Activated gamma-delta T cell (primary cell): ENCODE data around the gene NRP1.

Experiments
- DNase-seq: peaks from one replicate; lab custom pipeline; 2025; lab: John Stamatoyannopoulos, UW

Gene NRP1

DNA sequence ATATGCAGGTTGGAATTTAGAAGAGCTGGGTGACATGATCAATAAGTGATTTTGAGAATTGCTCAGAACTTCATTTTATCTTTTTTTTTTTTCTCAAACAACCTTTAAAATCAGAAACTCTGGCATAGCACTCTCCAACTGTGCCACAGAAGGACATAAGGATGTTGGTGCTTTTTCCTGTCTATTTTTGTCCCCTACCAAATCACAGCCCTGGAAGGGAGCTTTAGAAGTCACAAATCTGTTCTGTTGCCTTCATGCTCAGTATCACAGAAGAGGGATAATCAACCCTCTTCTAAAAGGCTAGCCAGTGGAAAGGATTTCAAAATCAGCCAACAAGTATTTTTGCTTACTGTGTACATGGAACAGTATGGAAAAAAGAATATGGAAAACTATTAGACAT is 14.8 kb upstream of the NRP1 start:
- DNase-seq, result no peak

DNA sequence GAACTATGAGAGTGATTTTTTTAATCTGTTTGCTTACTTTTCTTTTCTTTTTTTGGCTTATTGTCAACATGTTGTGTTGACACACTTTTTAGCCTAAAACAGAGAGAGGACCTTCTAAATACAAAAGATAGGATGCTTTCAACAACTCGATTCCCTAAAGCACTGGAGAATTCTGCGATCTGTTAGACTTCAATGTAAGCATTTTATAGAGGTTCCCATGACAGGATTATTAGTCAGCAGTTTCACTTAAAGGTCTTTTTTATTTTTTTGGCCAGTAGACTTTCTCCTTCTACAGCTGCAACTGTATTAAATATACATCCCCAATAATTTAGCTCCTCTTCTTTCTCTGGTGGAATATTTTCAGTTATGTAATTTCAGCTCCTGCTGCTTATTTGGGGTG is 12.7 kb upstream of the NRP1 start:
- no peak for DNase-seq

GRCh38 chr10:33345236-33345635 is 10.8 kb upstream of the NRP1 start:
- no peak for DNase-seq

GRCh38 chr10:33344676-33345075 is 10.2 kb upstream of the NRP1 start:
- DNase-seq, result no peak

DNA sequence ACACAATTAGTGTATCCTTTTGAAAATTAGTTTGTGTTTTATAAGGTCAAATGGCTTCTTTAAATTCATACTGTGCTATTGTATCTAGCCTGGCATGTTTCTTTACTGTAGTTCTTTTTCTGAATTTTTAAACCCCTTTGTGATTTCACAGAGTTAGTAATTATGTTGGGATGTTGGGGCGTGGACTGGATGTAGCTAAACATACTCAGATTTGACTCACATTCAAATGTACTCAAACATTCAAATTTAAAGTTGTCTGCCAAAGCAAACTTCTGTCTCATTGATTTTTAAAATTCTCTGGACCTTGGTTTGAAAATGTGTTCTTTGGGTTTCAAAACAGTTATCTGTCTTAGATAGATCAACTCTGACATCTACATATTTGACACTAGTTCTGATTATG is 7.2 kb upstream of the NRP1 start:
- DNase-seq, result no peak

DNA sequence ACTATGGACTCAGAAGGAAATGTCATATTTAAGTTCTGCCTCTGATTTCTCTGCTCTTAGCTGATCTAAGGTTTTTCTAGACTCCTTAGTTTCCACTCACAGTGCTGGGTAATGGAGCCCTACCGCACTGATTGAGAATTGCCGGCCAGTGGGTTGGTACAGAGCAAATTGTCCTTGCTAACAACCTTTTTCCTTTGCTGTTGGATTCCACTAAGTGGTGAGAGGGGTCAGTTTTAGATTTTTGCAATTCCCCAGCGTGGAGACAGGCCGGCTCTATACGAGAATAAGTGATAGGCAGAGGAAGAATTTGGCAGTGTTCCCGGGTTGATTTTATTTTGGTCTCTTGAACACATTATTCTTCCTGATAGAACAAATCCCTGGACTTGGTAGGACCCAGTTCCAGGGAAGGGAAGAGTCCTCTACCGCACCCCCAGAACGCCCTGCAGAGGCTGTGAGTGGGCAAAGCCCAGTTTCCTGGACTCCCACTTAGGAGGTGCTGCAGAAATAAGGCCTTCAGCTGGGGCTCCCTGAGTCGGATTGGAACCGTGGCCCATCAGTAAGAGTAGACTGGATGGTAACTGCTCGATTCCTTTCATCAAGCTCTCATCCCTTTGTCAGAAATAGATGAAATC is 3.0 kb upstream of the NRP1 start:
- no peak for DNase-seq

- DNase-seq, result no peak
These were observed 2.3 kb upstream of the NRP1 start for GRCh38 chr10:33336582-33337325.

DNA sequence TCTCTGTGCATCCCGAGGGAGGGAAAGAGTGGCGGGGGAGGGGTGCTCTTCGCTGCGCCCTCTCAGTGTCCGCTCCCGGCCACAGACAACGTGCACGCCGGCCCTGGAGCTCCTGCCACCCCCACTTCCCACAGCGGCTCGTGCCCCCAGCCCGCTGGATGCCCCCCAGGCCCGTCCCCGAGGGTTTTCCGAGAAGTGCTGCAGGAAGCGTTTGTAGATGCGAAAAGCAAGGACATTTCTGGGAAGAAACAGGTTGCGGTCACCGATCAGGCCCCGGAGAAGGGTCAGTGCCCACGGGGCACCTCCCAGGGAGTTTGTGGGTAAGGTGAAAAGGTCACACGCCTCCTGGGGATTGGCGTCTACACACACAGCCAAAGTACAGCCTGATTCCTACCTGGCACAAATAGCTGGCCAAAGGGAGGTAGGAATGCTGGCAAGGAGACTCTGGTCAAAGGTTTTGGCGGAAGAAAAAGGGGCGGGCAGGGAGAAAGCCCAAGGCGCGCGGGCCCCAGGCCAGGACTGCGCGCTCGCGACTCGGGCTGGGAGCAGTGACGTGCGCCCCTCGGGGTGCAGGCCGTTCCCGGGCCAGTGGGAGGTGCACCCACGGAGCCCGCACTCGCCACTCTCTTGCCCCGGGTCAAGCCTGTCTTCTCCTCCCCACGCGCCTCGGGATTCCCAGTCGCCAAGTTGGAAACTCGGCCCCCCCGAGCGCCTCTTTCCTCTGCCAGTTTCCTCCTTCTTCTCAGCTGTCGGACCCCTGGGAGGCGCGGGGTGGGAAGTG is 1.5 kb upstream of the NRP1 start:
- no peak for DNase-seq

- no peak for DNase-seq
These were observed 1.0 kb upstream of the NRP1 start for GRCh38 chr10:33335551-33335800.

DNA sequence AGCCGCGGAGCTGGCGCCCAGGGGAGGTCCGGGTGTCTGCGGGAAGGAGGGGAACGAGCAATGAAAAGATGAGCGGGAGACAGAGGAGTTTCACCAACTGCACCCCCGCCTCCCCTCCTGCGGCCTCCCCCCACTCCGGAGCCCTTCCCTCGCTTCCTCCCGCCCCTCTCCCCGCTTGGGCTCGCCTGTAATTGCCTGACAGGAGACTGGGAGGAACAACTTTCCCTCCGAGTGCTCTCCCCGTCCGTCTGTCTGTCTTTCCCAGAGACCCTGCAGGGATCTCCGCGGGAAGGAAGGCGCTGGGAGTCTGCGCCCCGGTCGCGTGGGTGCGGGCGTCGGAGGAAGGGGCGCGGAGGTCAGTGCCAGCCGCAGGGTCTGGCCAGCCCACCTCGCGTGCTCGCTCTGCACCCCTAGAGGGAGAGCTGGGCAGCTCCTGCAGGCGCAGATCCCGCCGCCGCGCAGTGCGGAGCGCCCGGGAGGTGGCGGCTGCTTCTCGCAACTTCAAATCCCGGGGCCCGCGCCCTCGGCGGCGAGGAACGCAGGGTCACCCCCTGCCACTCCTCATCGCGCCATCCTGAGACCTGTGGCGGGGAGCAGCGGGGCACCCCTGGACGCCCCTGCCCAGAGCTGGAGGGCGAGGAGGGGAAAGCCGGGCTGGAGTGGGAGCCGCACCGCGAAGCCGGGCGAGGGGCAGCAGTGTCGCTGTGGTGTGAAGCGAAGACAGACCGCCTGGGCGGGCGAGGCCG is 511 bp upstream of the NRP1 start:
- DNase-seq, result no peak

DNA sequence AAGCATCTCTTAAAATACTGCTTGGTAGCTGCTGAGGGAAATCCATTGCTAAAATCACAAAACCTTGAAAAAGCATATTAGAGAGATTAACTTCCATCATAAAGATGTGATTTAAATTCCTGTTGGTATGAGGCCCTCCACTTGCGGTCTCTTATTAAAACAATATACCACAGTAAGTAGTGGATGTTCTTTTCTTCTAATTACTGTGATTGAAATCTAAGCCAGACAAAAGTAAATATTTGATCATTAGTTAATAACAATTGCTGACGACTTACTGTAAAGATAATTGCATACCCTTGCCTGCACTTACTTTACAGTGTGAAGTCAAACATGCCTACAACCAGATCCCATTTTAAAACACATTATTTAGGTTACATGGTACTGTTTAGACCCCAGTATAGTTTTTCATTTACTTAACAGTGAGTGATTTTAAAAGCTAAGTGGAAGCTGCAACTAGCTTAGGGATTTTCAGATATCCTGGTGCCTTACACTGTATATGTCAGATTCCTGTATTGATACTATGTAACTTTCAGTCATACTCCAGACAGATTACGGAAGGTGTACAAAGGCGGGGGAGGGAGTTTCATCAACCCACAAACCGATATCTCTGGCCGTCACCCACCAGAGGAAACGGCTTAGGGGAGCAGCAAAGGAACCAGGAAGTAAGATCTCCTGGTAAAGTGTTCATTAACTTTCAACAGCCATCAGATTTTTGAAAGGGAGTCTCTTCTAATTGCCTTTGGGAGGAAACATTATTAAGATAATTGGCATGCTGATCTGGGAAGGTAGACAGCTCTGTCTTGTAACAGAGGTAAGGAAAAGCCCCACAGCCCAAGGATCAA is 986 bp downstream of the NRP1 start:
- DNase-seq, result no peak

DNA sequence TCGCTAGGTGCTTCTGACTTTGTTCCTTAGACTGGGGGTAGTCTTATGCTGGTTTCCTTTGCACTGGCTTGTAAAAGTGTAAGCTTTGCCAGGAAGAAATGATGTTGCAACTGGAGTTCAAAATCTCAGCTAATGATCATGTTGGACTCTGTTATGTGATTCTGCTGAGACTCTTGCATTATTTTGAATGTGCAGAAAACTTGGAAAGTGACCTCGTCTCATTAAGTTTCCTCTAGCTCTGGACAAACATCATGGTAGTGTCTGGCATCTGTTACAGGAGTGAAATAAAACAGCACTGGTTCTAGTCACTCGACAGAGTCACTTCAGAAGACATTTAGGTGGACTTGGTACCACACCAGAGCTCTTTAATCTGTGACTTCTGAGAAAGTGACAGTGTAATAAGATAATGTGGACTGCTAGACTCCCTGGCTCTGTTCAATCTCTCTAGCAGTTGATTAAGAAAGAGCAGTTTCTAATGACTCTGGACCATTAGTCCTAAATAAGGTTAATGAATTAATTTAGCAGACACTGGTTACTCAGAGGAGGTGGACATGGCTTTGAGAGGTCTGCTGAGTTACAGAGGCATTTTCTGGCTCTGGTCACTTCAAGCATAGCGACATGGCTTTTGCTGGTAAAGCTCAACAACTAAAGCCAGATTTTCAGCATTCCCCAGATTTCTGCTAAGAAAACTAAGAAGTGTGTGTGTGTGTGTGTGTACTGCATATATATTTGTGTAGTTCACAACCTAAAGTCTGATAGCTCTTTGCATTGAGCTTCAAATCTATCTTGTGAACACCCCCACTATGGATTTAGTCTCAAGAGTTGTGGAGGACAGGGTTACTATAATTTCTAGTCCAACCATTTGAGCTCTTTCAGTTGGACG is 2.0 kb downstream of the NRP1 start:
- no peak for DNase-seq

DNA sequence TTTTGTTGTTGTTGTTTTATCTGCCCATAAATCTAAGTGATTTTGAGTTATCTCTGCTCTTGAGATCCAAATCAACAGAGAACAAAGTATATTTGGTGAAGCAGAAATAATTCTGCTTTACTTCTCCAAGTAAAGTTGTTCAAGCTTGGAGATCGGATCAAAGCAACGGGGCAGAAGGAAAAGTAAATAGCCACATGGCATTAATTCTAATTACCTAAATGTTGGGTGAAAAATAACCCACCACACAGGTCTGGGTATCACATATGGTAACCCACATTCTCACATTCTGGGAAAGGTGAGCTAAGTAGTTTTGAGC is 3.1 kb downstream of the NRP1 start:
- DNase-seq, result no peak

DNA sequence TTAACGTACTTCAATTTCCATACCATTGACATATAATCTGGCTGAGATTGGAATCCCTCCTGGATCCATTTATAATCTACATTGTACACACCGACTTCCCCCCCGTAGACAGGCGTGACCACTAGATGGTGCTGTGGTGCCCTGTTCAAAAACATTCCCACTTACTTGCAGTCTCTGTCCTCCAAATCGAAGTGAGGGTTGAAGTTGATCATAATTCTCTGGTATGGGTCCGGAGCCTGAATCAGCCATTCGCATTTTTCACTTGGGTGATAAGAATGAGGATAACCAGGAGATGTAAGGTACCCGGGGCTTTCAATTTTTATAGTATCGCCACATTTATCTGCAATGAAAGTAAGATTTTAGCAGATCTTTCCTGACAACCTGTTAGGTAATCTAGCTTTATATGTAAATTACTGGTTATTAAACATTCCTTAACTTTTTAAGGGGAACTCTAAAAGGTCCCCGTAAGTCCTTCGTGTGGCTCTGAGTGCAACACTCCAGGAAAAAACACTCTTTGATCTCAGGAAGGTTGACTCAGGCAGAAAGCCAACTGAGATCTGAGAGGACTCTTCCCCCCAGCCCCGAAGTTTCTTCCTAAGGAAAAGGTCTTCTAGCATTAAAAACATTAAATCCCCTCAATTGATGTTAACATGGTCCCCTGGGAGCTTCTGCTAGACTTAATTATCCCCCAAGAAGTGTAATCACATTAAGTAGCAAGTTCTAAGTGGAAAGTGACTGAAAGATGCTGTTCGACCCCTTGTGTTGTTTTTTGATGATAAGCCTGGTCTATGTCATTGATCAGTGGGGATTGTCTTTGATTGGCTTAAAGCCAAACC is 3.7 kb downstream of the NRP1 start:
- DNase-seq, result no peak

DNA sequence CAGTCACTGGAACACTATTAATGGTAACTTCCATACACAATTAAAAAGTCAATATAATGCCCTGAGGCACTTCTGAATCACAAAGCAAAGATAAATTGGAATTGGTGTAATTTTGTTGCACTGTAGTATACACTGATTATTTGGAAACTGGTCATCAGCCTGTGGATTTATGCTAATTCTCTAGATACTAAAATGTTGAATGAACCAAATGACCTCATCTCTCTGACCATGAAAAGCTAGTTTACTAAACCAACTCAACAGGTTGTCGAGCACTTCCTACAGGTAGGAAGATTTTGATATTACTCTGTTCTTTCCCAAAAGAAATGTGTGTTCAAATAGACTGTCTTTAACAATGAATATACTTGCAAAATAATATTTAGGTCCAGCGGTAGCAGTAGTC is 5.3 kb downstream of the NRP1 start:
- DNase-seq, result no peak

GRCh38 chr10:33328253-33328652 is 6.2 kb downstream of the NRP1 start:
- no peak for DNase-seq

- DNase-seq, result no peak
These were observed 6.7 kb downstream of the NRP1 start for GRCh38 chr10:33327751-33328150.

DNA sequence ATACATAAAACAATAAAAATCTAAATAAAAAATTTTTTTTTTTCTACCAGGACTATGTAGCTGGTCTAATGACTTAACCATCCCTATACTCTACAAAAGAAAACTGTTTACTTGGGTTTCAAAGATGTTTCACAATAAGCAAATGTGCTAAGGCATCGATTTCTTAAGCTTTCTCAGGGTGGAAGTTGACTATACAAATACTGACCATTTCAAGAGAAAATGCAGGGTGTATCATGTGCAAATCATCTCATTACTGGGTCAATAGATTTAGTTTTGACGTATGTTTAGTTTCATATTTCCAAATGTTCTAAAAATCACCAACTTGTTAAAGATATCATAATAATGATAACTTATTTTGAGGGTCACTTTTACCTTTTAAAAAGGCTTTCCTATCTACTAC is 7.5 kb downstream of the NRP1 start:
- DNase-seq, result no peak

GRCh38 chr10:33325929-33326328 is 8.5 kb downstream of the NRP1 start:
- no peak for DNase-seq

DNA sequence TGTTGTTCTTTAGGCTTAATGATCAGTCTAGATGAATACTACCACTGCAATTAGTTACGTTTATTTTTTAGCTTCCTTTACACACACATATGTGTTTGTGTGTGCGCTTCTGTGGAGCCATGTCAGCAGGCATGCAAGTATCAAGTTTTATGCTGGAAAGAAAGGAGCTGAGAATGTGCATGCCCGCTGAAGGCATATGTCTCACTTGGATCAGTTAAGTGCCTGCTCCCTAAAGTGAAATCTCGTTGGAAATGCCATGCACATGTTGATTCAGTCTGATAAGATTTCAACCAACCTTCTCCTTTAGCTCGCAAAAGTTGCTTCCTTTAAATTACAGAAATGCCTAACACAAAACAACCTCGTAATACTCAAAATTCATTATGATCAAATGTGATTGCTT is 10.7 kb downstream of the NRP1 start:
- no peak for DNase-seq
